DMS79 (cell line): ENCODE data around the gene RAP1GAP2.

Source experiments
- DNase-seq: peaks from one replicate; lab custom pipeline; 2025; lab: John Stamatoyannopoulos, UW

Gene RAP1GAP2

GRCh38 chr17:2853283-2854142 is 57.3 kb downstream of the RAP1GAP2 start:
- no peak for DNase-seq

DNA sequence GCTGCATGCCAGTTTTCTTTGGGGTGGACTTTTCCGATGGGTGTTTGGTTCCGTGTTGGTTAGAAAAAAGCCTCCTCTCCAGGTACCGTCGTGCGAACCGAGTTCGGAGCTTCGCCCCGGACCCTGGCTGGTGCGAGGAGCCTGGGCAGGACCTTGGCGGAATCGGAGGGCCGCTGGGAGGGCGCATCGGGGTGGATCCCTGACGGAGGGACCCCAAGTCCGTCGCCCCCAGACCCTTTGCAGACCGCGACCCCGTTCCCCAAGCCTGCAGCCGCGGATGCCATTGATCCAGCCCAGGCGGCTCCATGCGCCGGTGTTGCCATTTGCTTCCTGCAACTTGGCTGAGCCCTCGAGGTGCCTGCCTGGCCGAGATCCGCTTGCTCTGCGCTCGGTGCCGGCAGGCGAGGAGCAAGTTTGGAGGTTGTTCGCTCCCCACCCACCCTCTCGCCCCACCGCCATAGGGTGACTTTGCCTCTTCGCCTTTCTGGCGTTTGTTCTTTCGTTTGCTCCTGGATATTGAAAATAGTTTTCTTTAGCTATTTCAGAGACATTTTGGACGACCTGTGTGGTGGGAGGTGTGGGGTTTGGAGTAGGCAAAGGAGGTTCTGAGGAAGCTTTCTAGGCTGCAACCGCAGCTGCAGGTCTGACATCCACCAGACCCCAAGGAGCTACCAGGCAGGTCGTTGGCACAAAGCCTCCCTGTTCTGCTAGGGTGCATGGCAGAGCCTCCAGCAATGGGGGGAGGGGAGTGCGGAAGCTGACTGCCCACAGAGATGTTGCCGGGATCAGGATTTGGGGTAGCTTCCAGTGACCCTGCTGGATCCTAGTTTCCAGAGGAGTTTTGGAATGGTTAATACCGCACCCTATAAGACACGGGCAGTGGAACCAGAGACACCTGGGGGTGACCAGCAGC is 58.2 kb downstream of the RAP1GAP2 start:
- peak; percentile 11 for DNase-seq

DNA sequence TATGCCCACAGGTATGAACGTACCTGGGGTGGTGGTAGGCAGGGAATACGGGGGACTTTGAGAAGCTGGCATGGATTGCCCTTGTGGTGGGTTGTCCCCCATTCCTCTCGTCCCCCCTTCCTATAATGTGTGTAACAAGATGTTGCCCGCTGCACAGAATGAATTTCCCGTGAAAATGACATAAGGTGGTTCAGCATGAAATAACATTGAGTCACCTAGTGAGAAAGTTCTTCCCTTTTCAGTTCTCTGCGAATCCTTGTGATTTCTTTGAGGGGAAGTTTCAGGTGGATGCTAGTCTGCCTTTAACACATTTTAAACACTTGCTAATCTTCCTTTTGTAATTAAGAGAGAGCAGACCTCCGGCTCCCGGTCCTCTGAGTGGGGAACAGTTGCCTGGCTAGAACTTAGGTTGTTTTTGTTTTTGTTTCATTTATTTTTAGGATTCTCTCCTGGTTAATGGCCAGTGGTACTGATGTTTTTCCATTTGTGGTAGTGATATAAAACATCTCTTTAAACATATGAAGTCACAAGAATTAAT is 58.9 kb downstream of the RAP1GAP2 start:
- no peak for DNase-seq

DNA sequence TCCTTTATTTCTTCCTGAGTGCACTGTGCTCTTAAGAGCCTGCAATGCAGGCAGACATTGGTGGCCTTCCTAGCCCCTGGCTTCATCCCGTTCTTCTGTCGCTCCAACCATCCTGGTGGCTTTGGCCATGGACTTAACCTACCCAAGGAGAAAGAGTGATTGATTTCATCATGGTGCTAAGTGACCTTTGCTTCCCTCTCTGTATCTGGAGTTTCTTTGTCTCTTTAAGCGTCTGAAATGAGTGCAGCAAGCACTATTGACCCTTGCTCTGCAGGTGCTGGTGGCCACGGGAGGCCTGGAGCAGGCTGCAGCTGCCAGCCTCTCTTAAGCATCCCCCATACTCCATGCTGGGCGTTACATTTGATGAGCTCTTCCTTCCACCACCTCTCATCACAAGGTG is 60.5 kb downstream of the RAP1GAP2 start:
- no peak for DNase-seq

GRCh38 chr17:2860045-2860444 is 63.8 kb downstream of the RAP1GAP2 start:
- DNase-seq: no peak

- no peak for DNase-seq
Observed at GRCh38 chr17:2860883-2861282, 64.6 kb downstream of the RAP1GAP2 start.

- no peak for DNase-seq
Observed at GRCh38 chr17:2862197-2862596, 66.0 kb downstream of the RAP1GAP2 start.

GRCh38 chr17:2863204-2863603 is 67.0 kb downstream of the RAP1GAP2 start:
- no peak for DNase-seq

DNA sequence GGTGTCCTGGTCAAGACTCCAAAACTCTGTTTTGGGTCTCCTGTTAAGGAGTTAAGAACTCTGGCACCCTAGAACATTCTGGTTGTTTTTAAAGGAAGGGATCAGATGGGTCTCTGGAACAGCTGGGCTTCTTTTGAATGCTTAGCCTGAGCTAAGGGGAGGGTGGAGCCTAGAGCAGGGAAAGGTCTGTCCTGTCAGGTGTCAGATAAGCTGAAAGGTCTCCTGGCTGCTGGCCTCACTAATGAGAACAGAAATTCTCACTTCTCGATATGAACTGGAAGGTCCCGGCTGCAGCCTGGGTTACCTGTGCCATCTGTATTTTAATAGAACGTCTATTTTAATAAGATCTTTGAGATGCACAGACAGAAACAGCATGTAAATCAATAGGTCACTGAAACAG is 69.0 kb downstream of the RAP1GAP2 start:
- DNase-seq: no peak

- DNase-seq: no peak
Observed at GRCh38 chr17:2867441-2868424, 71.5 kb downstream of the RAP1GAP2 start.

GRCh38 chr17:2869604-2870003 is 73.4 kb downstream of the RAP1GAP2 start:
- no peak for DNase-seq

DNA sequence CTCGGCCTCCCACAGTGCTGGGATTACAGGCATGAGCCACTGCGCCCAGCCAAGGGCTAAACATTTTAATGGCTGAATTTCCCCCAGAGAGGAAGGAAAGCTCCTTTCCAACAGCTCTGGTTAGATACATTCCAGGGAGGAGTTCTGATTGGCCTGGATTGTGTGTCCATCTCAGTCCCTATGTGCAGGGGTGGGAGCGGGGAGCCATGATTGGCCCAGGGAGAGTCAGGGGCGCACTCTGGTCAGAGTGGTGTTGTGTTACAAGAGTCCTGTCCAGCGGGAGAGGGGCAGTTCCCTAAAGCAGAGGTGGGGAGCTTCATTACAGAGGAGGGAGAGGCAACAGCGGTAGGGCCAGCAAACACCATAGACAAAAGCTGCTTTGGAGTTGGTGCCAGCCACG is 75.0 kb downstream of the RAP1GAP2 start:
- DNase-seq: no peak

DNA sequence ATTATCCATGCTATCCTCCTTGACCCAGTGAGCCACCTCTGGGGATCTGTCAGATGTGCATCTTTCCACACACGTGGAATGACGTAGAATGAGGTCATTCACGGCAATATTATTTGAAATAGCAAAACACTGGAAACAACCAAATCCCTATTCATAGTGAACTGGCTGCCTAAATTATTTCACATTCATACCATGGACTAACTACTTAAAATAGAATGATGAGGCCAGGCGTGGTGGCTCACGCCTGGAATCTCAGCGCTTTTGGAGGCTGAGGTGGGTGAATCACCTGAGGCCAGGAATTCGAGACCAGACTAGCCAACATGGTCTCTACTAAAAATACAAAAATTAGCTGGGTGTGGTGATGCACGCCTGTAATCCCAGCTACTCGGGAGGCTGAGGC is 75.5 kb downstream of the RAP1GAP2 start:
- DNase-seq: no peak

DNA sequence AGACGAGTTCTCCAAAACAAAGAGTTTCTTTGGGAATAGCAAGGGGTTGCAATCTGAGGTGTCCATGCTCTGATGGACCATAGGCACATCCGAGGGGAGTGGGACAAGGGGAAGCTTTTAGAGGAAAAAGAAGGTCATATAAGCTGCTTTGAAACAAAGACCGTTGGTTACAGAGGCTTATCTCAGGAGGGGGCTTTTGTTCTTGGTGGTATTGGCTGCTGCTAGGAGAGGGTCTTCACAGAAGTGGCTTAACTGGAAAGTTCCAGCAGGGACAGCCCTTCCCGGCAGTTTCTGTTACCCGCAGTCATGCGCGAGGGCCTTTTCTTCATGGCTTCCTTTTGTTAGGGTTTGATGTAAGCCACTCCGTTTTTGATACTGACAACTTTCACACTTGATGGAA is 76.0 kb downstream of the RAP1GAP2 start:
- no peak for DNase-seq

DNA sequence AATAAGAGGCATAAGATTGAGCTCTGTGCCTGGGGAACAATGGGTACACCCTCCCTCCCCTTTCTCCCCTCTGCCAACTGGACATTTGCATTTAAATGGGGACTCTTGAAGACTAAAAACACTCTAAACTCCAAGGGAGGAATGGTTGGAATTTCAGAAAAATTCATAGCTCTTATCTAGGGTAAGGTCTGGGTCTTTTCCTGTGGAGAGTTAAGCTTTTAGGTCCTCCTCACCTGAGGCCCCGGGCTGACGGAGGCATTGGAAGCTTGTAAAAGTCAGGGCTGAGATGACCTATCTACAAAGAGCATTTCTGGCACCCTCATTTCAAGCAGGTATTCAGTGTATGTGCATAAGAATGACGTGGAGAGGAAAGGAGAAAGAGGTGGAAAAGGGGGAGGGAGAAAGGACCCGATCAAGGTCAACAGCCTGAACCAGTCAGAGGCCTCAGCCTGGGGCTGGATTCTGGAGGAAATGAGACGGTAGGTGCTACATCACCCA is 78.0 kb downstream of the RAP1GAP2 start:
- no peak for DNase-seq

- no peak for DNase-seq
Observed at GRCh38 chr17:2875608-2876007, 79.4 kb downstream of the RAP1GAP2 start.

- no peak for DNase-seq
Observed at GRCh38 chr17:2876467-2876866, 80.2 kb downstream of the RAP1GAP2 start.

GRCh38 chr17:2878751-2879254 is 82.6 kb downstream of the RAP1GAP2 start:
- DNase-seq: no peak

- DNase-seq: no peak
Observed at GRCh38 chr17:2880050-2880449, 83.8 kb downstream of the RAP1GAP2 start.

- DNase-seq: no peak
Observed at GRCh38 chr17:2881295-2881694, 85.1 kb downstream of the RAP1GAP2 start.
